Neural progenitor cell (in vitro differentiated cells): Measurements from ENCODE around the gene TRAF2. TPM values are rescaled to one million over a fixed set of nuclear protein-coding genes. Genes with fewer than 3 reads are reported as not detected.

ENCODE experiments used
- DNase-seq: peaks from one replicate; pipeline ENCODE4 v3.0.0-alpha.2; 2016; ENCODE audit warnings: low spot score
- H2AFZ ChIP-seq: fragments of 200-600 bp; sonication (generic); replicated peaks from 2 replicates; pipeline ENCODE4 v1.6.1; 2016; ENCODE audit warnings: antibody characterized with exemption
- H3F3A ChIP-seq: fragments of 200-600 bp; sonication (generic); 2 replicates; pipeline ENCODE4 v1.6.1; 2016; ENCODE audit warnings: antibody characterized with exemption, low read depth
- H3K27ac ChIP-seq: fragments of 200-600 bp; sonication (generic); 2 replicates; pipeline ENCODE4 v1.5.1; 2016; ENCODE audit warnings: mild to moderate bottlenecking
- H3K27me3 ChIP-seq: fragments of 200-600 bp; sonication (generic); 2 replicates; pipeline ENCODE4 v1.6.1; 2016; ENCODE audit warnings: mild to moderate bottlenecking, moderate library complexity
- H3K36me3 ChIP-seq: fragments of 200-600 bp; sonication (generic); 2 replicates; pipeline ENCODE4 v1.5.1; 2016
- H3K4me1 ChIP-seq: fragments of 200-600 bp; sonication (generic); 2 replicates; pipeline ENCODE4 v1.6.1; 2016; ENCODE audit warnings: mixed run types
- H3K4me2 ChIP-seq: fragments of 200-600 bp; sonication (generic); 2 replicates; pipeline ENCODE4 v1.6.1; 2016
- H3K4me3 ChIP-seq: fragments of 200-600 bp; sonication (generic); 2 replicates; pipeline ENCODE4 v1.5.1; 2016
- H3K79me2 ChIP-seq: fragments of 200-600 bp; sonication (generic); 2 replicates; pipeline ENCODE4 v1.6.1; 2016; ENCODE audit warnings: low read depth
- H3K9ac ChIP-seq: fragments of 200-600 bp; sonication (generic); 2 replicates; pipeline ENCODE4 v1.6.1; 2016
- H3K9me3 ChIP-seq: fragments of 200-600 bp; sonication (generic); 2 replicates; pipeline ENCODE4 v1.5.1; 2016; ENCODE audit warnings: low read depth
- H4K20me1 ChIP-seq: fragments of 200-600 bp; sonication (generic); 2 replicates; pipeline ENCODE4 v1.6.1; 2016; ENCODE audit warnings: low read depth
- H3K27ac Mint-ChIP-seq: 3 replicates; pipeline ENCODE4 v1.8.0; 2021; ENCODE audit warnings: mixed read lengths
- H3K27me3 Mint-ChIP-seq: 2 replicates; pipeline ENCODE4 v1.8.0; 2022; ENCODE audit warnings: low read depth, mild to moderate bottlenecking, inconsistent platforms, moderate library complexity, mixed read lengths; ENCODE audit not compliant: insufficient read depth
- H3K36me3 Mint-ChIP-seq: 3 replicates; pipeline ENCODE4 v1.8.0; 2021; ENCODE audit warnings: mixed read lengths
- H3K4me1 Mint-ChIP-seq: 3 replicates; pipeline ENCODE4 v1.8.0; 2021; ENCODE audit warnings: mixed read lengths
- H3K4me3 Mint-ChIP-seq: 3 replicates; pipeline ENCODE4 v1.8.0; 2021; ENCODE audit warnings: mild to moderate bottlenecking, moderate library complexity, mixed read lengths
- H3K9me3 Mint-ChIP-seq: 3 replicates; pipeline ENCODE4 v1.8.0; 2020; ENCODE audit warnings: mixed read lengths
- CTCF ChIP-seq: fragments of 200-600 bp; sonication (generic); IDR thresholded peaks from 2 replicates; pipeline ENCODE4 v1.5.1; 2017; ENCODE audit warnings: antibody characterized with exemption, mild to moderate bottlenecking
- EZH2 ChIP-seq: fragments of 200-600 bp; sonication (generic); IDR thresholded peaks from 2 replicates; pipeline ENCODE4 v1.6.1; 2017; ENCODE audit warnings: antibody characterized with exemption, mild to moderate bottlenecking, moderate library complexity
- EZH2phosphoT487 ChIP-seq: fragments of 200-600 bp; sonication (generic); IDR thresholded peaks from 2 replicates; pipeline ENCODE4 v1.6.1; 2017; ENCODE audit warnings: antibody characterized with exemption
- total RNA-seq: library from RNA; depleted of rRNA; stranded (reverse); fragments of >200 nt; gene quantifications from 2 replicates; pipeline ENCODE4 v1.2.3, GENCODE V29; 2015; ENCODE audit warnings: low replicate concordance

Gene TRAF2
- total RNA-seq, 1 donor from 2014 or later = 16.1 TPM

GRCh38 chr9:136943291-136944211, 57.2 kb downstream of the TRAF2 start:
- peak overlapping the region; percentile 57 for H2AFZ ChIP-seq
- no peaks in the 10 kb centered on the region for H3K4me1 ChIP-seq
- H3K27ac ChIP-seq = no peak overlapping the region
- TF ChIP-seq EZH2phosphoT487 = no peak
- TF ChIP-seq EZH2 = no peak
- no peak for TF ChIP-seq CTCF
- Mint-ChIP-seq H3K4me1 (peaks cover 5% of the 10 kb centered on the region), H3K36me3 (peaks cover 6% of the 10 kb centered on the region), H3K27ac (no peak overlapping the region), H3K27me3 (peaks cover 10% of the 10 kb centered on the region), H3K4me3 (peak overlapping the region; percentile 85), H3K9me3 (no peaks in the 10 kb centered on the region)
- H3K79me2 ChIP-seq = peaks cover 10% of the 10 kb centered on the region
- peak overlapping the region; percentile 85 for H3K9ac ChIP-seq
- H3F3A ChIP-seq = peaks cover 12% of the 10 kb centered on the region
- no peaks in the 10 kb centered on the region for H3K36me3 ChIP-seq
- H4K20me1 ChIP-seq = peaks cover 25% of the 10 kb centered on the region
- no peaks in the 10 kb centered on the region for H3K27me3 ChIP-seq
- no peaks in the 10 kb centered on the region for H3K9me3 ChIP-seq
- H3K4me2 ChIP-seq = peak overlapping the region; percentile 100
- DNase-seq = peak; percentile 67
- peak overlapping the region; percentile 99 for H3K4me3 ChIP-seq

- H3K27ac ChIP-seq = peak overlapping the region; percentile 63
- peaks cover 3% of the 10 kb centered on the region for H3K36me3 Mint-ChIP-seq
- H3K4me2 ChIP-seq = peak overlapping the region; percentile 100
- DNase-seq = no peak
- H3K9me3 Mint-ChIP-seq = no peaks in the 10 kb centered on the region
- H3K36me3 ChIP-seq = no peaks in the 10 kb centered on the region
- H3K27ac Mint-ChIP-seq = no peak overlapping the region
- H4K20me1 ChIP-seq = peaks cover 25% of the 10 kb centered on the region
- H3F3A ChIP-seq = peaks cover 12% of the 10 kb centered on the region
- TF ChIP-seq EZH2 (no peak), CTCF (no peak), EZH2phosphoT487 (no peak)
- H3K9me3 ChIP-seq = no peaks in the 10 kb centered on the region
- peaks cover 2% of the 10 kb centered on the region for H3K4me1 ChIP-seq
- H3K4me3 Mint-ChIP-seq = peak overlapping the region; percentile 85
- no peaks in the 10 kb centered on the region for H3K27me3 ChIP-seq
- H3K9ac ChIP-seq = peak overlapping the region; percentile 85
- H3K4me1 Mint-ChIP-seq = peaks cover 4% of the 10 kb centered on the region
- peaks cover 9% of the 10 kb centered on the region for H3K27me3 Mint-ChIP-seq
- H2AFZ ChIP-seq = peak overlapping the region; percentile 57
- peaks cover 10% of the 10 kb centered on the region for H3K79me2 ChIP-seq
- H3K4me3 ChIP-seq = peak overlapping the region; percentile 99
Measured at GRCh38 chr9:136944212-136944518, 57.8 kb downstream of the TRAF2 start.

- peaks cover 4% of the 10 kb centered on the region for H3K4me1 Mint-ChIP-seq
- Histone ChIP-seq H3K27me3 (no peaks in the 10 kb centered on the region), H3K9me3 (no peaks in the 10 kb centered on the region), H3K36me3 (no peaks in the 10 kb centered on the region), H3K4me1 (peaks cover 5% of the 10 kb centered on the region), H2AFZ (peak within 1 kb of the TSS; percentile 57), H3K4me3 (peak within 1 kb of the TSS; percentile 99), H3K4me2 (peak within 1 kb of the TSS; percentile 100), H4K20me1 (peaks cover 25% of the 10 kb centered on the region), H3K79me2 (peaks cover 10% of the 10 kb centered on the region), H3K27ac (peak within 1 kb of the TSS; percentile 63), H3K9ac (peak within 1 kb of the TSS; percentile 85), H3F3A (peaks cover 12% of the 10 kb centered on the region)
- TF ChIP-seq EZH2 (no peak), CTCF (peak; percentile 95)
- H3K27ac Mint-ChIP-seq = peak within 1 kb of the TSS; percentile 79
- H3K36me3 Mint-ChIP-seq = no peaks in the 10 kb centered on the region
- no peaks in the 10 kb centered on the region for H3K9me3 Mint-ChIP-seq
- H3K4me3 Mint-ChIP-seq = peak within 1 kb of the TSS; percentile 85
- DNase-seq = peak; percentile 99
- peaks cover 6% of the 10 kb centered on the region for H3K27me3 Mint-ChIP-seq
Measured at GRCh38 chr9:136944519-136945332, 58.4 kb downstream of the TRAF2 start, which contains the start of the genes C8G and FBXW5. Gene C8G (plus strand): TSS chr9:136945243. CDS start chr9:136945321, 78 bp downstream. Gene FBXW5 (minus strand): TSS chr9:136944738. CDS start chr9:136944083, 655 bp downstream.
